ENCODE results near the gene PPP1R37. TPM values are rescaled to one million over a fixed set of nuclear protein-coding genes. Genes with fewer than 3 reads are reported as not detected.

The PPP1R37 gene
- total RNA-seq, 1 donor from 2014 or later, result 36.5 TPM

DNA sequence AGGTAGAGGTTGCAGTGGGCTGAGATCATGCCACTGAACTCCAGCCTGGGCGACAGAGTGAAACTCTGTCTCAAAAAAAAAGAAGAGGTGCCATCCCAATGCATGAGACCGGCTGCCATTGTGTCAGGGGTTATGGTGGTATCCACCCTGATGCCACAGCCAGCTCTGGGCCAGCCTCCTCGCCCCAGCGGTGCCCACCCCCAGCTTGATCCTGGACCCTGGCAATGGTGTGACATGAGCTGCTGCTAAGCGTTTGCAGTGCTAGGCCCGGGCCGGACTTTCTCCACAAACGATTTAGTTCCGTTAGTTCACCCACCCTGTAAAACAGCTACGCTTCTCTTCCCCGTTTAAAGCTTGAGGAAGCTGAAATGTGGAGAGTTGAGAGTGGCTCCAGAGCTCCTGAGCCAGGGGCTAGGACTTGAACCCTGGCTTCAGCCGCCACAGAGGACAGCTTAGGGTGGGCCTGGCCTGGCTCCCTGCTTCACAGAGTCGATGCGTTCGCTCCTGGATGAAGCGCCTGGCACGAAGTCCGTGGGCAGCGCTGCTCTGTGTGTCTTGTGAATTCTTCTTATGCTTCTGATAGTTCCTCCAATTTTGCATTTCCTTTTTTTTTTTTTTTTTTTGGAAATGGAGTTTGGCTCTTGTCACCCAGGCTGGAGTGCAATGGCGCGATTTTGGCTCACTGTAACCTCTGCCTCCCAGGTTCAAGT is 42.4 kb downstream of the PPP1R37 start:
- Histone ChIP-seq H3K4me3 (ENCODE audit: low read depth, low read length) (no peak overlapping the region), H3K36me3 (ENCODE audit: control insufficient read depth, insufficient read depth, low read length) (no peaks in the 10 kb centered on the region), H3K27me3 (ENCODE audit: control insufficient read depth, insufficient read depth, low read length) (no peaks in the 10 kb centered on the region)
- no peak for DNase-seq (ENCODE audit: low read depth)
- TF ChIP-seq, protein P1, sequence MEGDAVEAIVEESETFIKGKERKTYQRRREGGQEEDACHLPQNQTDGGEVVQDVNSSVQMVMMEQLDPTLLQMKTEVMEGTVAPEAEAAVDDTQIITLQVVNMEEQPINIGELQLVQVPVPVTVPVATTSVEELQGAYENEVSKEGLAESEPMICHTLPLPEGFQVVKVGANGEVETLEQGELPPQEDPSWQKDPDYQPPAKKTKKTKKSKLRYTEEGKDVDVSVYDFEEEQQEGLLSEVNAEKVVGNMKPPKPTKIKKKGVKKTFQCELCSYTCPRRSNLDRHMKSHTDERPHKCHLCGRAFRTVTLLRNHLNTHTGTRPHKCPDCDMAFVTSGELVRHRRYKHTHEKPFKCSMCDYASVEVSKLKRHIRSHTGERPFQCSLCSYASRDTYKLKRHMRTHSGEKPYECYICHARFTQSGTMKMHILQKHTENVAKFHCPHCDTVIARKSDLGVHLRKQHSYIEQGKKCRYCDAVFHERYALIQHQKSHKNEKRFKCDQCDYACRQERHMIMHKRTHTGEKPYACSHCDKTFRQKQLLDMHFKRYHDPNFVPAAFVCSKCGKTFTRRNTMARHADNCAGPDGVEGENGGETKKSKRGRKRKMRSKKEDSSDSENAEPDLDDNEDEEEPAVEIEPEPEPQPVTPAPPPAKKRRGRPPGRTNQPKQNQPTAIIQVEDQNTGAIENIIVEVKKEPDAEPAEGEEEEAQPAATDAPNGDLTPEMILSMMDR (IDR thresholded peaks at IDR 0.05; ENCODE audit: insufficient read depth, low read length, poor library complexity, severe bottlenecking), result no peak

DNA sequence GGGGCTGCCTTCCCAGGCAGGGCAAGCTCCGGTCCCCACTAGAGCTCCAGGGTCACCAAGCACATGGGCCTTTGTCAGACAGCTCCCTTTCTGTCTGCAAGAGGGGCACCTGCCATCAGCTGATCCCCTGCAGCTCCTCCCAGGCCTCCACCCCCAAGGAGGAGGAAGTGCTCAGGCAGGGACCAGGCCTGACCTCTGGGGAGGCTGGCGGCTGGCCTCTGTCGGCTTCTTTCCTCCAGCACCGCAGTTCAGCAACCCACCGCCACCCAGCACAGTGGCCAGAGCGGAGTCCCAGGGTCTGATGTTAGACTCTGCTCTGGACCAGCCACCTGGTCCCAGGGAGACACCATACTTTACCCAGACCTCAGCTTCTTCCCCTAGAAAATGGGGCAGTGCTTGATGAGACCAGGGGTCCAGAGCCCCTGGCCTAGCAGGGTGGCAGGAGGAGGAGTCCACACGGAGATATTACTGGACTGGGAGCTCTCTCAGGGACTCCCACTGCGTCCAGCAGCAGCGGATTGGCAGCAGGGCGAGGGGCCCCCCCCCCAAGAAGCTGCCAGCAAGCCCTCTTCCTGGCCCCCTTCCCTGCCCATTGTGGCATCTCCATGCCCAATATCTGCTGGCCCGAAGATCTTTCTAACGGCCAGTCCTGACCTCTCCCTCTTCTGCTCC is 43.7 kb downstream of the PPP1R37 start:
- H3K27me3 ChIP-seq (ENCODE audit: control insufficient read depth, insufficient read depth, low read length), result no peaks in the 10 kb centered on the region
- no peaks in the 10 kb centered on the region for H3K36me3 ChIP-seq (ENCODE audit: control insufficient read depth, insufficient read depth, low read length)
- DNase-seq (ENCODE audit: low read depth), result no peak
- TF ChIP-seq, protein P1 (IDR thresholded peaks at IDR 0.05; ENCODE audit: insufficient read depth, low read length, poor library complexity, severe bottlenecking), result no peak
- H3K4me3 ChIP-seq (ENCODE audit: low read depth, low read length), result no peak overlapping the region

DNA sequence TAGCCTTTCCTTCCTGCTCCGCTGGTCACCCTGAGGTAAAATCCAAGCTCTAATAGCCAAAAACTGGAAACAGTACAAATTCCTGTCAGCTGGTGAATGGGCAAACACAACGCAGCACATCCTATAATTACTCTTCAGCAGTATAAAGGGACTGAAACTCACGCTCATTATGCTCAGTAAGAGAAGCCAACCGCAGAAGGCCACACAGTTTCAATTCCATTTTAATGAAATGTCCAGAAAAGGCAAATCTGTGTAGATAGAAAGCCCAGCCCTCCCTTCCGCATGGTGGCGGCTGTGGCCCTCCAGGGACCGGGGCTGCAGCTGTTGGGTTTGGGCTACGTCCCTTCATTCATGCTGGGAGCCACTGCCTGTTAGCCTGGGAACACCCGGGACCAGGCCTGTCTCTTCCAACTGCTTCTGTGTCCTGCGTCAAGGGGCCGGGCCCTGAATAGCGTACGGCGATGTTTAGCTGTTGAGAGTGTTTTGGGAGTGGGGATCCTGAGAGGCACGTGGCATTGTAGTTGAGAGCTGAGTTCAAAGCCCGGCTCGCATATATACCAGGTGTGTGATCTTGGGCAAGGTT is 44.3 kb downstream of the PPP1R37 start:
- DNase-seq (ENCODE audit: low read depth), result no peak
- no peak overlapping the region for H3K4me3 ChIP-seq (ENCODE audit: low read depth, low read length)
- H3K36me3 ChIP-seq (ENCODE audit: control insufficient read depth, insufficient read depth, low read length), result peaks cover 1% of the 10 kb centered on the region
- TF ChIP-seq, protein P1 (IDR thresholded peaks at IDR 0.05; ENCODE audit: insufficient read depth, low read length, poor library complexity, severe bottlenecking), result no peak
- H3K27me3 ChIP-seq (ENCODE audit: control insufficient read depth, insufficient read depth, low read length), result no peaks in the 10 kb centered on the region

DNA sequence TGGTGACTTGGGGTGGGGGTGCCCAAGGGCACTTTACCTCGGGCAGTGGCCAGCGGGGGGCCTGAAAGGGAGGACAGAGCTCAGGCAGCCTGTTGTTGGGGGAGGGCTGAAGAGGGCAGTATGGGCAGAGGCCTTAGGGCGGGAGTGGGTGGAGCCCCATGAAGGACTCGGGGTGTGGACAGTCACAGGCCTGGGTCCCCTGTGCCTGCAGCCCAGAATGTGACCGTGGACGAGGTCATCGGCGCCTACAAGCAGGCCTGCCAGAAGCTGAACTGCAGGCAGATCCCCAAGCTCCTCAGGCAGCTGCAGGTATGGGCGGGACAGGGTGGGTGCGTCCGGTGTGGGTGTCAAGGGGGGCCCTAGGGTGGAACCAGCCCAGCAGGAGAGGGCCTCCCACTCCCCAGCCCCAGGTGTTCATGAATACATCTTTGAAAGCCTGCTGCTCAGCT is 45.3 kb downstream of the PPP1R37 start:
- peaks cover 3% of the 10 kb centered on the region for H3K36me3 ChIP-seq (ENCODE audit: control insufficient read depth, insufficient read depth, low read length)
- H3K4me3 ChIP-seq (ENCODE audit: low read depth, low read length), result no peak overlapping the region
- DNase-seq (ENCODE audit: low read depth), result no peak
- TF ChIP-seq, protein P1 (IDR thresholded peaks at IDR 0.05; ENCODE audit: insufficient read depth, low read length, poor library complexity, severe bottlenecking), result no peak
- no peaks in the 10 kb centered on the region for H3K27me3 ChIP-seq (ENCODE audit: control insufficient read depth, insufficient read depth, low read length)

DNA sequence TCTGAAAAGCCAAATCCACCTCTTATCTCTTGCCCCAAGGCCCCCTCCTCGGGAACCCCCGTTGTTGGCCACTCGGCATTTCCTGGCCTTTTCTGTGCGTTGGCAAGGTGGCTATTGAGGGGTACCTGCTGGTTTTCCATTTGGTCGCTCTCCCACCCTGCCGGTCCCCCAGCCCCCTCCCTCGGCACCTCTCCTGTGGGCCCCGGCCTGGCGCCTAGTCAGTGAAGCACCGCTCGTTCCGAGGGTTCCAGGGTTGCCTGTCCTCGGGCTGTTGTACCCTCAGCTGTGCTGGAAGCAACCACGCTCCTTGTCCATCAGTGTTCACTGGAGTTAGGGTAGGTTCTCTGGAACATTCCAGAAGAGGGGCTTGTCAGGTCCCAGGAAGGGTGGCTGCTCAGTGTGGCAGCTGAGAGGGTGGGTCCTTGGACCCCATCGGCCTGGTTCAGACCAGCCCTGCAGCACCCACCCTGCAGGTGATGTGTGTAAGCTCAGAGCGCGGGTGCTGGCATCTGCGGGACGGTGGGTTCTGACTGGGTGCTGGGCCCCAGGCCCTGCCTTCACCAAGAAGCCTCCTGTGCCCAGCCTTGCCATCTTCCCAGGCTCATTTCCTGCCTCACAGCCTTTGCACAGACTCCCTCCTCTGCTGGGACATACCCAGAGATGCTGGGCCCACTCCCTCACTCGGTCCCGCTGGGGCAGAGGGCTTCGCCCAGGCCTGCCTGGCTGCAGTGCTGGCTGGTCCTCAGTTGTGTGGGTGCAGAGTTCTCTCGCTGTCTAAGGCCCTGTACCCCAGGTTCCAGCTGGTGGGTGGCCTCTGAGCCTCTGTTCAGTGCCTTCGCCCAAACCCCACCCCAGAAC is 46.5 kb downstream of the PPP1R37 start:
- no peak for DNase-seq (ENCODE audit: low read depth)
- TF ChIP-seq, protein P1 (IDR thresholded peaks at IDR 0.05; ENCODE audit: insufficient read depth, low read length, poor library complexity, severe bottlenecking), result no peak
- no peak overlapping the region for H3K4me3 ChIP-seq (ENCODE audit: low read depth, low read length)
- H3K36me3 ChIP-seq (ENCODE audit: control insufficient read depth, insufficient read depth, low read length), result peaks cover 3% of the 10 kb centered on the region
- H3K27me3 ChIP-seq (ENCODE audit: control insufficient read depth, insufficient read depth, low read length), result no peaks in the 10 kb centered on the region
